GM19099 (cell line): ENCODE data around the gene NBEAL2.
A peak's percentile ranks its signal among the peaks of the same experiment; 100 is the strongest.

Experiments used
- POLR2A ChIP-seq: IDR thresholded peaks from 3 replicates; pipeline ENCODE4 v1.6.1; 2011; ENCODE audit warnings: low read depth; ENCODE audit not compliant: insufficient read length; ENCODE audit errors: extremely low read depth

Gene NBEAL2

DNA sequence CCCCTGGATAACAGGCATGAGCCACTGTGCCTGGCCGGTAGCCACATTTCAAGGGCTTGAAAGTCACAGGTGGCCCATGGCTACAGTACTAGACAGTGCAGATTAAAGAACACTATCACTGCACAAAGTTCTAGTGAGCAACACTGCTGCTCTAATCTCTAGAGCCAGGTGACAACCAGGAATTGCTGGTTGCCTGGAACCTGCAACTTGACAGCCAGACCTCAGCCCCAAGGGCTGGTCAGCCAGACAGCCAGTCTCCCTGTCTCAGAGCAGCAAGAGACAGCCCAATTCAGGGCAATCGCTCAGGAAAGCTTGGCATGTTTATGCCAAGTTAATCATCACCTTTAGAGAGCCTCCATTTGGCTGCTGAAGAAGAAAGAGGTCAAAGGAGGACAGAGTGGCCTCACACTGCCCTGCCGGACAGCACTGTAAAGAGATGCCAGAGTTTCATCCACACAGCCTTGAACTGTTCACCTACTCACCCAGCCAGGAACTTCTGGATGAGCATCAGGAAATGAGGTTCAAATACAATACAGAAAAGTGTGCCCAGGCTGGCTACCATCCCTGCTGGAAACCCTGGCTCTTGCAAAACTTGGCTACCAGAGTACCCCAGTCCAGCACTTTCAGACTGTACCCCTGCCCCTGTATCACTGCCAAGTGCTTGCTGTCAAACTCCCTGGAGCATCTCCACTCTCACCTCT is 8.9 kb upstream of the NBEAL2 start:
- TF ChIP-seq POLR2A: no peak

DNA sequence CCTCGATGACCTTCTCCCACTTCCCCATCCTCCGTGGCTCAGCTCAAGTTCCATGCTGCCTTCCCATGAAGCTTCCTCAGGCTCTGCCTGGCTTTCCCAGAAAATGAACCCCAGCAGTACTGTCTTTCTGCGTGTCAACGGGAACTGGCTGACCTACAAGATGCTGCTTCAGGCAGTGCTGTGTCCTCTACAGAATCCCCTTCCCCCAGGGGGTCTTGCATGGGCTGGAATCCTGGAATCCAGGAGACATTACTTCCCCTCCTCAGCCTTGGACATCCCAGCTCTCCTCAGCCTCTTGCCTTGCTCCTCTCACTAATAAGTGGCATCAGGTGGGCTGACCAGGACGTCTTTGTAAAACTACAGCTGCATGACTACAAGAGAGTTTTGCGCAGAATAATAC is 8.3 kb upstream of the NBEAL2 start:
- no peak for TF ChIP-seq POLR2A

DNA sequence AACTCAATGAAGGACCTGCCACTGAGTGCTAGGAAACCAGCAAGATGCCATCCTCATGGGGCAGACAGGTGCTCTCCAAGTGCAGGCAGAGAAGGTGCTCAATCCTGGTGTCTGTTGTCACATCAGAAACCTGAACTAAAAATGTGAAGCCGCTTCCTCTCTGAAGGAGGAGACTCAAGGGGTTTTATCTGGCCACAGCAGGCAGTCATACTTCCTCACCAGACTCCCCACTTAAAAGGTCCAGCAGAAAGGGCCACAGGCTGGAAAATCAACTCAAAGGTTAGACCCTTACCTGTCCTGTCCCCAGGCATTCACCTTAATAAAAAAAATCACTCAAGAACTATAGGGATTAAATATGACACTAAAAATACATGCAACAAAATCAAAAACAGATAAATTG is 7.7 kb upstream of the NBEAL2 start:
- TF ChIP-seq POLR2A: no peak

DNA sequence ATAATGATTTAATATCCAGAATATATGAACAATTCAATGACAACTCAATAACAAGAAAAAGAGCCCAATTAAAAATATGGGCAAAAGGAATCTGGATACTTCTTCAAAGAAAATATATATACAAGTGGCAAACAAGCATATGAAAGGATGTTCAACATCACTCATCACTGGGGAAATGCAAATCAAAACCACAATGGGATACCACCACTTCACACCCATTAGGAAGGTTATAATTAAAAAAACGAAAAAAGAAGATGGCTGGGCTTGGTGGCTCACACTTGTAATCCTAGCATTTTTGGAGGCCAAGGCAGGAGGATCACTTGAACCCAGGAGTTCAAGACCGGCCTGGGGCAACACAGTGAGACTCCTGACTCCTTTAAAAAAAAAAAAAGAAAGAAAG is 7.1 kb upstream of the NBEAL2 start:
- TF ChIP-seq POLR2A: no peak

DNA sequence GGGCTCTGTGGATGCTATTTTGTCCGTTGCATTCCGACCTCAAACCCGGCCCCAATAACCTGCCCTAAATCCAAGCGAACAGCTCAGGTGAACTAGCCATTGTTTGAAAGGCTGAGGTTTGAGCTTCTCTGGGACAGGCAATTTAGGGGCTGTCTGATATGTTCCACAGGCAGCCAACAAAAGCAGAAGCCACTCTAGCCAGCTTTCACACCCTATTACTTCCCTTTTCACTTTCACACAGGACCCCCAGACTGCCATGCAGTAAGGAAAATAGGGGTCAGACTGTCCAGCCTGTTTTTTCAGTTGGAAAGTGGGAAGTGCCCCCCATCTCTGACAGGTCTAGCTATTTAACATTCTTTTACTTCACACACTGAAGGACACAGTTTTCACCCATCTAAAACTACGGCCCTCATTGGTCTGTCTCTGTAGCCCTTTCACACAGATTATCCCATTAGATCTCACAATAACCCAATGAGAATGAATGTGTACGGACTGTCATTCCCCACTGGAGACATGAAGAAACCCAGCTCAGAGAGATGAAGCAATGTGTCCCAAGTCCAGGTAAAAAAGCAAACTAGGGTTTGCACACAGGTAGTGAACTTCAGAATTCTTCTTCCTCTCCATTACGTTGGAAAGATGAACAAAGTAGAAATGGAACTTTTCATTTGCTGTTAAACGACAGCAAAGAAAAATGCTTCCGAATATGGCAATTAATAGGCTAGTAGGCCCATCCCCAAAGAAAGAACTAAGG is 4.9 kb upstream of the NBEAL2 start:
- no peak for TF ChIP-seq POLR2A

DNA sequence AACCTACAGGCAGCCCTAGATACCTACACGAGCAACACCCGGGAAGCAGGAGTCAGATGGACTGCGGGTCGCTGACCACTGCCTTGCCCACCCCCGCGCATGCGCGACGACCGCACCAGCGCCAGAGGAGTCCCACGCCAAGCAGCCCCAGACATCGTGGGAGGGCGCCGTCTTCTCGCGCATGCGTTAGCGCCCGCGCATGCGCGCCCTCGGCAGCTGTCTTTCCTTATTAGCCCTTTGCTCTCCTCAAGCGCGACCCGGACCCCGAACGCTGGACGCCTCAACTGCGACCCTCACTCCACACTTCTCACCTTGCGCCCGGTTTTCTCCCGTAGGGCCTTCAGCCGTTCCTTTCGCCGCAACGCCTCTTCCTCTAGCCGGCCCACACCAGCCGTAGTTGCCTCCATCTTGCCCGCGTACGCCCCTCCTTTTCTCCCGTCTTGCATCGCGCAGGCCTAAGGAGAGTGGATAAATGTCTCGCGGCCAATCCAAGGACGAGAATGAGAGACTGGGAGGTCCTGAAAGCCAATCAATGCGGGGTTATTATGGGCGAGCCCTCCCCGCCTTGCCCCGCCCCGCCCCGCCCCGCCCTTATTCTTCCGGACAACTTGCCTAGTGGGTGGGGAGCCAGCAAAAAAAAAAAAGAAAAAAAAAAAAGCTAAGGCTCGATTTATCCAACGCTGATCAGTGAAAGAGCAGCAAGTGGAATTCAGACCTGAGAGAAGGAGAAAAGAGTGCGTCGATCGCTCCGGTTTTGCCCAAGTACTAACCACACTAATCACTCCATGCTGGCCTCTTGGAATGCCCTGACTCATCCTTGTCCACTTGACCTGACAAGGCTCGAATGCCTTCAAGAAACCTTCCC is 2.9 kb upstream of the NBEAL2 start, which contains the start of gene CCDC12:
Gene CCDC12, minus strand, starts transcription at position 420 of the 865 bp plus-strand sequence. Its CDS starts 13 bp downstream, at position 407.
- peak; percentile 89 for TF ChIP-seq POLR2A

DNA sequence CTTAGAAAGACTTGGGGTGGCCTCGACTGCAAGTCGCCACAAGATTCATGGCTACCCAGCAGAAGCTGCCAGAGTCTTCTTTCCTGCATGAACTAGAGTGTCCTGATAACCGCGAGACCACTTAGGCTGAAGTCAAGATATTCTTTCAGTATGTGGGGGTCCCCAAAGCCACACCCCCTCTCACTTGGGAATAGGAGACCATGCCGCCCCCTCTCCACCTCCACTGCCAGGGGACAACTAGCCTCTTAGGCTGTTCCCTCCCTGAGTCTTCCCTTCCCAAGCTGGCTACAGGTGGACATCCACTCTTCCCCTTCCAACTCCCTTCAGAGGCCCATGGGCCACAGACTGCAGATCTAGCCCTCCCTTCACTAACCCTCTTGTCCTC is 1.7 kb upstream of the NBEAL2 start:
- no peak for TF ChIP-seq POLR2A

DNA sequence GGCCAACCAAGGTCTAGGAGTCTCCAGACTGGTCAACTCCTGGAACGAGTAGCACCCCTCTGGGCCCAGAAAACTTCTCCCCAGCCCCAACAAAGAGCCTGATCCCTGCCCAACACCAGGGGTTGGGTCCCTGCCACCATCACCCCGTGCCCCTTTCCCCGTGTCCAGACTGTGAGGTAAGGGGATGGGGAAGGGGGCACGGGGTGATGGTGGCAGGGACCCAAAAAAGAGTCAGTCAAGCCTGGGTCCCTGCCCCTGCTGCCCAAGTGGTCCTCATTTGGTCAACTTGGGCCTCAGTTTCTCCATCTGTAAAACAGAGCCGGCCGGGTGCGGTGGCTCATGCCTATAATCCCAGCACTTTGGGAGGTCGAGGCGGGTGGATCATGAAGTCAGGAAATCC is 1.1 kb upstream of the NBEAL2 start:
- no peak for TF ChIP-seq POLR2A

DNA sequence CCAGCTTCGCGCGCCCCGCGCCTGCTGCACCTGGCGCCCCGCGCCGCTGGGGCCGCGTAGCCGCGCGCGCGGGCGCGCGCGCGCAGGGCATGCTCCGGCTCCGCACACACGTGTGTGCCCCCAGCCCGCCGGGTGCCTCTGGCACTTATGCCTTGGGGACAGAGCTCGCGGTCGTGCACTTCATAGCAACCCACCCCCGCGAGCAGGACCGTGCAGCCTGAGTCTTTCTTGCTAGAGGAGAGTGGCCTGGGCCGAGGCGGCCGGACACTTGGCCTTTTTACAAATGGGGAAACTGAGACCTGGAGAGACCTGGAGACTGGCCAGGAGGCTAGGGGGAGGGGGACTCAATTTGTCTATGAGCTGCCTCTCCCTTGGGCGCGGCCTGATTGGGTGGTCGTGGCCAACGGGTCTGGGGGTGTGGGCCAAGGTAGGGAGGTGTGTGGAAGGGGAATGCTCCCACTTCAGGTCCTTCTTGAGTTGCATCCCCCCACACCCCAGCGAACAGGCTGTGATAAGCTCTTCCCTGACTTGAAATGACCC is 562 bp downstream of the NBEAL2 start:
- no peak for TF ChIP-seq POLR2A

DNA sequence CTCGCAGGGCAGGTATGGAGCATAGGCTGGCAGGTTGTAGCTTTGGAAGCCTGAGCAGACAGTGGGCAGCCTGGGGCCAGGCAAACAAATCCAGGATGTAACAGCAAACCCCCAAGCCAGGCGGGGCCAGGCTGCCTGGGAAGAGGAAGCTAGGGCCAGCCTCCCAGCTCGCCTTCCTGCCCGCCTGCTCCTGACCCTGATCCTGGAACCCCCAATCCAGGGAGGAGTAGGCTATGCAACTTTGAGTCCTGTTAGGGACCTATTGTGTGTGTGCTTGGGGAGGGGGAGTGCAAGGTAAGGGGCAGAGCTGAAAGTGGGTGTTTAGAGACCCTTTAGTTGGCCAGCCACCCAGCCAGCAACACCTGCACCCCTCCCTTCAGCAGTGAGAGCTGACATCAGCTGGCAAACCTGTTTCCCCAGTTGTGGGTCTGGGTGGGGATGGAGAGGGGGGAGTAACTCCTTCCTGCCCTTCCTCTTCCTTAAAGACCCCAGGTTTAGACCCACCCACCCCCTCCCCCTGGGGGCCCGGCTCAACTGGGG is 2.5 kb downstream of the NBEAL2 start:
- no peak for TF ChIP-seq POLR2A

DNA sequence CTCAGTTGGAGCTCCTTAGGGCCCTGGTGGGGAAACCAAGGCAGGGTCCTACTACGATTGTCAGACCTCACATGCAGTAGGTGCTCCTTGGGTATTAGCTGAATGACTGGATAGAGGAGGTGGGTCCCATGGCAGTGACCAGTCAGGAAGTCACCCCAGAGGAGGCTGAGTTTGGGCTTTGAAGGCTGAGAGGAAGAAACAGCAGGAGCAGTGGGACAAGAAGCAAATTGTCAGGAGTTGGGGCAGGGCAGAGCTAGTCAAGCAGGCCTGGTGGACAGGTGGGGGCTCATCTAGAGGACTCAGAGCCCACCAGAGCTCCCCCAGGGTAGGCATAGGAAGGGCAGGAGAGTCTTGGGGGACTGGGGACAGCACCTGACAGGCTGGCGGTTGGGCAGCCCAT is 3.1 kb downstream of the NBEAL2 start:
- no peak for TF ChIP-seq POLR2A

DNA sequence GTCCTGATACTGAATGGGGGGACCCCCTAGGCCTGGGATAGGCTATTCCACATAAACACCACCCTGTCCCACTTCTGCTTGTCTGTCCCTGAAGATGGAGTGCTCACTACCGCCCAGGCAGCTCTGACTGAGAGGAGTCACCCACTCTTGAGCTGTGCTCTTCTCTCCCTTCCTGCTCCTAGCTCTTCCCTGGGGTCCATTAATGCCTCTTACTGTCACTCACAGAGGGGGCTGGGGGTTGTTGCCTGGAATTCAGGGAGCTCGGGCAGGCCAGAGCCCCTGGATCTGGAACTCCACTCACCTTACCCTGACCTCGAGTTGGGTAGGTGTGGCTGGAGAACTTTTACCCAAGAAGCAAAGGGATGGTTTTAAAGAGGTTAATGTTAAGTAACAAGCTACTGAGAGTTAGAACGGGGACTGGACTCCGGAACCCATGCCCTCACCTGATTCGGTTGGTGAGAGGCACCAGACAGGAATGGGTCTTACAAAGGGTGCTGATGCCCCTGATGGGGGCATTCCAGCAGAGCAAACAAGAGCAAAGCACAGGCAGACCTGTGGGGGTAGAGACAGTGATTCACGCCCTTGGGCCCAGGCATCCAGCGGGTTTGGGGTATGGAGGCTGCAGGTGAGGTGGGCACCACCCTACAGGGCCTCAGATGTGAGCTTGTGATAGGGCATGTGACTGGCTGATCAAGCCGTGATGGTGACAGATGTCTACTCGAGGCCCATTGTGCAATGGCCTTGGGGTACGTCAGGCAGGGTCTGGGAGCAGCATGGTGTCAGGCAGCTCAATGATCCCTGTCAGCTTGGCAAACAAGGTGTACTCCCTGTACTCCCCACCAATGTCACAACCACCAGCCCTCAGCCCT is 5.4 kb downstream of the NBEAL2 start:
- no peak for TF ChIP-seq POLR2A

DNA sequence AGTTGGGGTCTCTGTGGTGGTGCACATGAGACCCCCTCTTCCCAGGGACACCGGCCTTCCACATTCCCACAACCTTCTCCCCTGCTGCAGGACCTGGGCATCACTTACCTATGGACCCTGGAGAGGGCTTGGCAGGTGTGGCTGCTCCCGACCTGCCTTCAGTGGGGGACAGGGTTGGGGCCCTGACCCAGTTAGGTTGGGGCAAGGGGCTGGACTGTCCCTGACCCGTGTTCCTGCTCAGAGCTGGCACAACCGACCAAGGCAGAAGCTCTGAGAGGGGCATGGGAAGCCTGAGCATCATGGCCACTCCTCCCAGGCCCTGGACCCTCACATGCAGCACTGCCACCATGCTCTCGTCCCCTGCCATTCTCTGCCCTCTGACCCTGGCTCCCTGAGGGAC is 6.1 kb downstream of the NBEAL2 start:
- no peak for TF ChIP-seq POLR2A
